Stimulated activated CD4-positive, alpha-beta T cell treated with anti-CD3 and anti-CD28 coated beads, Interleukin-12 subunit alpha, Interleukin-12 subunit beta, amount 100 ng/mL, for 48 hours (primary cell): ENCODE results near the gene BPTF.
"Not testable (repeated sequence)": the region's sequence is repeated elsewhere in the genome, so short reads cannot be mapped to it uniquely, and the experiment has no call there.

Source experiments
- DNase-seq, 3 donors: peaks; one replicate each; pipeline ENCODE4 v3.0.0-alpha.2; 2020; ENCODE audit warnings: low read depth in 2 of 3, low spot score in 1 of 3

BPTF gene

DNA sequence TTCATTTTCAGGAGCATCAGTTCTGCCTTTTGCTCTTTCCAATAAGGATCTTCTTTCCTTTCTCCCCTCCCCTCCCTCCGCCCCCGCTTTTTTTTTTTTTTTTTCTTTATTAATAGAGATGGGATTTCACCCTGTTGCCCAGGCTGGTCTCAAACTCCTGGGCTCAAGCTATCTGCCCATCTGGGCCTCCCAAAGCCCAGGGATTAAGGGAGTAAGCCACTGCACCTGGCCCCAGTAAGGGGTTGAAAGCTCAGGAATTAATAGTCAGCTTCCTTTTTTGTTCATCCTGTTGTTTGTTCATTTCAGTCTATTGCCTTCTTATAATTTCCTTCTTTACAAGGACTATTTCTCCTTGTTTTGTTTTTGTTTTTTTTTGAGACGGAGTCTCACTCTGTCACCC is 178.9 kb downstream of the BPTF start:
- DNase-seq = no peak

GRCh38 chr17:68006797-68007196 is 181.5 kb downstream of the BPTF start:
- no peak for DNase-seq

DNA sequence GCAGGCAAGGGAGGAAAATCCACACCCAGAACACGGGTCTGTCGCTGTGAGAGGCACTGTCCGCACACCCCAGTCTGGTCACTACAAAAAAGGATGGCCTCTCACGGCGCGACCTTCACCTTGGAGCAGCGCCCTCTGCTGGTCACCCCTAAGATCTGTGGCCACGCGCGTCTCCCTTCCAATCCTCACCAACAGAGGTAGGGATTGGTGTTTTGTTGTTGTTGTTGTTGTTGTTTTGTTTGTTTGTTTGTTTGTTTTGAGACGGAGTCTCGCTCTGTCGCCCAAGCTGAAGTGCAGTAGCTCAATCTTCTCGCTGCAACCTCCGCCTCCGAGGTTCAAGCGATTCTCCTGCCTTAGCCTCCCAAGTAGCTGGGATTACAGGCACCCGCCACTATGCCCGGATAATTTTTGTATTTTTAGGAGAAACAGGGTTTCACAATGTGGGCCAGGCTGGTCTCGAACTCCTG is 185.9 kb downstream of the BPTF start:
- peak in 2 of 3 donors; percentile 61 to 69 for DNase-seq

- DNase-seq = no peak
Measured at GRCh38 chr17:68013385-68013784, 188.1 kb downstream of the BPTF start.

- DNase-seq = no peak
Measured at GRCh38 chr17:68015081-68015723, 189.9 kb downstream of the BPTF start.

DNA sequence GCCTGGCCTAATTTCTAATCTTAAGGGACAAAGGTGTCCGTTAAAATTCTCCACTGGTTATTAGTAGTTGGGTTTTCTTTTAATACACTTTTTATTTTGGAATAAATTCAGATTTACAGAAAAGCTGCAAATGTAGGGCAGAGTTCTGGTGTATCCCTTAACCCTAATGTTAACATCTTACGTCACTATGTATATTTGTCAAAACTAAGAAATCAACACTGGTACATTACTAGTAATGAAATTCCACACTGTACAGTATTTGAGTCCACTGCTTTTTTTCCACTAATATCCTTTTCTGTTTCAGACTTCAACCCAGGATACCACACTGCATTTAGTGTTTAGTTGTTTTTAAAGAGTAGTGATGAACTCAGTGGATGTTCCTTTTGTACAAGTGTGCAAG is 191.5 kb downstream of the BPTF start:
- DNase-seq = no peak

DNA sequence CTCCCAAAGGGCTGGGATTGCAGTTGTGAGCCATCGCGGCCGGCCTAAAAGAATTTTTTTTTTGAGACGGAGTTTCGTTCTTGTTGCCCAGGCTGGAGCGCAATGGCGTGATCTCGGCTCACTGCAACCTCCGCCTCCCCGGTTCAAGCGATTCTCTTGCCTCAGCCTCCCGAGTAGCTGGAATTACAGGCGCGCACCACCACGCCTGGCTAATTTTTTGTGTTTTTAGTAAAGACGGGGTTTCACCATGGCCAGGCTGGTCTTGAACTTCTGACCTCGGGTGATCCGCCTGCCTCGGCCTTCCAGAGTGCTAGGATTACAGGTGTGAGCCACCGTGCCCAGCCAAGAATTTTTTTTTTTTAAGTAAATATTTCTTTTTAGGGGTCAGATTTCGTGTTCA is 193.2 kb downstream of the BPTF start:
- DNase-seq = not testable (repeated sequence)

DNA sequence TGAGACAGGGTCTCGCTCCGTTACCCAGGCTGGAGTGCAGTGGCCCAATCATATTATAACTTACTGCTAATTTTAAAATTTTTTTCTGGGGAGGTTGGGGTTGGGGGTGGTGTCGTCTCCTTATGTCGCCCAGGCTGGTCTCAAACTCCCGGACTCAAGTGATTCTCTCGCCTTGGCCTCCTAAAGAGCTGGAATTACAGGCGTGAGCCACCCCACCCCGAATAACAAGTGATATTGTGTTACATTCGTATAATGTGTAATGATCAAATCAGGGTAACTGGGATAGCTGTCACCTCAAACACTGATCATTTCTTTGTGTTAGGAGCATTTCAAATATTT is 194.0 kb downstream of the BPTF start:
- no peak for DNase-seq

- peak; percentile 95 to 100 (median 99) for DNase-seq
Measured at GRCh38 chr17:68019675-68020408, 194.5 kb downstream of the BPTF start.

DNA sequence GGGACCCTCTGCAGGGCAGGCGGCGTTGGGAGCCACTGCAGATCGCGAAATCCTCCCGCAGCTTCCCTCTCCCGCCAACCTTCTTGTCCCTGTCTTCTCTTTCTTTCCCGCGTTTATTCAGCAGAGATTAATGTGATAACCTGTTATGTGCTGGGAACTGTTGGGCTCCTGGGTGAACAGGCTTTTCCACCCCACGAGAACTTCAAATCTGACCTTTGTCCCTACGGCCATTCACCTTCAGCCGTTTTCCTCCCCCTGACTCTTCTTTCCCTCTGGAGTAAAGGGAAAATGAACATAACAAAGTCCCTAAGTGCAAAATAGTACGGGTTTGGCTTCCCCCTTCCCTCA is 195.1 kb downstream of the BPTF start:
- no peak for DNase-seq

DNA sequence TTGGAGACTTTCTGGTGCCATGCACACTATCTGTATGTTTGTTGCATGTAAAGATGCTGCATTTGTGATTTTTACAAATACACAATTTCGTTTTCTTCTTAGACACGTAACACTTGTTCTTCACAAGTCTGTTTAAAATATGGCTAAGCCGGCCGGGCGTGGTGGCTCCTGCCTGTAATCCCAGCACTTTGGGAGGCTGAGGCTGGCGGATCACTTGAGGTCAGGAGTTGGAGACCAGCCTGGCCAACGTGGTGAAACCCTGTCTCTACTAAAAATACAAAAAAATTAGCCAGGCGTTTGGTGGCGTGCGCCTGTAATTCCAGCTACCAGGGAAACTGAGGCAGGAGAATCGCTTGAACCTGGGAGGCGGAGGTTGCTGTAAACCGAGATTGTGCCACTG is 195.5 kb downstream of the BPTF start:
- DNase-seq = not testable (repeated sequence)

- DNase-seq = no peak
Measured at GRCh38 chr17:68021963-68022362, 196.7 kb downstream of the BPTF start.

GRCh38 chr17:68022547-68022946 is 197.2 kb downstream of the BPTF start:
- not testable (repeated sequence) for DNase-seq

- no peak for DNase-seq
Measured at GRCh38 chr17:68029512-68030215, 204.4 kb downstream of the BPTF start.
